Brain microvascular endothelial cell (primary cell): ENCODE data around the gene PHF21B.

Source experiments
- DNase-seq: peaks from one replicate; pipeline ENCODE4 v3.0.0-alpha.2; 2020
- H3K27ac ChIP-seq: fragments of 250-450 bp; sonication (Bioruptor Pico); 2 replicates; pipeline ENCODE4 v1.5.1; 2020; ENCODE audit warnings: mild to moderate bottlenecking, moderate library complexity
- H3K27me3 ChIP-seq: fragments of 250-450 bp; sonication (Bioruptor Pico); replicated peaks from 2 replicates; pipeline ENCODE4 v1.5.1; 2020; ENCODE audit warnings: mild to moderate bottlenecking
- H3K36me3 ChIP-seq: fragments of 250-450 bp; sonication (Bioruptor Pico); replicated peaks from 2 replicates; pipeline ENCODE4 v1.5.1; 2020; ENCODE audit warnings: mild to moderate bottlenecking
- H3K4me3 ChIP-seq: 2 replicates; pipeline ENCODE4 v1.5.1; 2011; ENCODE audit warnings: low read depth, mild to moderate bottlenecking, control low read depth, low read length, moderate library complexity
- in situ Hi-C: cut with HindIII; loops from 2 replicates; pipeline ENCODE4 v1.10.0; 2017; ENCODE audit warnings: low sequenced_read_pairs, low pct_ligation_motif_present
- TF ChIP-seq, protein P1 (sequence below): IDR thresholded peaks from 2 replicates; pipeline ENCODE4 v1.5.1; 2011; ENCODE audit warnings: low read depth, mild to moderate bottlenecking, moderate library complexity, low read length, control low read depth, inconsistent platforms; ENCODE audit errors: missing control alignments

PHF21B gene

DNA sequence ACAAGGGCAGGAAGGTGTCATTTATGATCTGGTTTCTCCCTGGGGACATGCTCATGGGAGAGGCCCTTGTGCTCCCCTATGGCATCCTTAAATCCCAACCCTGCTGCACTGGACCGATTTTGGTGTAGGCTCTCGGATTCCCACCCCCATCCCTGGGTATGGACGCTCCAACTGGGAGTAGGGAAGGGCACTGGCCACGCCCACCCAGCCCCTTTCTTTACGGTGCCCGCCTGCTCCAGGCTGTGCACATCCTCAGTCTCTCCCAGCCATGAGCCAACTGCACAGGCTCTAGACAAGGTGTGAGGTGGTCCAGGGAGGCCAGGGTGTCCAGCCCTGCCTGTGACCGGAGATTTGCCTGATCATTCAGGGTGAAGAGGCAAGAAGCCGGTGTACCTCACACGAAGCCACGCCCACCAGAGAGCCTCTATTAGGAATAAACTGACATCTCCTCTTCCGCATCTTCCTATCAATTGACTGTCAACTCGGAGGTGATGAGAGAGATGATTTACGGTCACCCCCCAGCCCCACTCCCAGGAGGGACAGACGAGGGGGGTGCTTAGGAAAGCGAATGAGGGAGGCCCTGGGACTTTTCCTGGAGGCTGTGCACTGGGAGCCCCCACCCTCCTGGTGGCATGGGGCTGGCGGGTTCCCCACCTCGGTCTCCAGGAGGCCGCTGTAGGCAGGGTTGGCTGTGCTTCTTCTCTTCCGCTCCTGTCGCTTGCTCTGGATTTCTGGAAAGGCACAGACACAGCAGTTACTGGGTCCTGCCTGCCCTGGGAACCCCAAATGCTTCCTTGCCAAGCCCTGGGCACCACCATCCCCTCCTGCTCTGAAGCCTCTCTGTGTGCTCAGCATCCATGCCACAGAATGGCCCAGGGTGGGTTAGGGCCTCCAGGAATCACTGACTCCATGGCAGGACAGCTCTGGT is 116.7 kb downstream of the PHF21B start:
- no peaks in the 10 kb centered on the region for H3K36me3 ChIP-seq
- in situ Hi-C loops, result no loop called here

DNA sequence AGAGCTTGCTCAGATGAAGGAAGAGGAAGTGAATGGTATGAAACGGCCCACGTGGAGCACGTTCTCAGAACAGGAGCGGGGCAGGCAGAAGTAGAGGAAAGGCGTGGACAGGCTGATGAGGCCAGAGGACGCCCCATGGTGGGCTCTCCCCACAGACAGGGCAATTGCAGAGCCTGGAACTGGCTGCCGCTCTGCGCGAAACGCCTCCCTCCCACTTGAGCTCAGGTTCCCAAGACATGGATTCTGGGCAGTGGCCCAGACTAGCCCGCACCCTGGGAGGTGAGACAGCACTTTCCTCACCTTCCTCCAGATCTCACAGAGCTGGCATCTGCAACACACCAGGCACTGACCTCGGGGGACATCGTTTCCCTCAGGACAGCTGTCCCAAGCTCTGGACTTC is 117.6 kb downstream of the PHF21B start:
- Histone ChIP-seq H3K36me3 (no peaks in the 10 kb centered on the region), H3K27me3 (no peaks in the 10 kb centered on the region), H3K27ac (no peak overlapping the region), H3K4me3 (no peak overlapping the region)
- TF ChIP-seq, protein P1, sequence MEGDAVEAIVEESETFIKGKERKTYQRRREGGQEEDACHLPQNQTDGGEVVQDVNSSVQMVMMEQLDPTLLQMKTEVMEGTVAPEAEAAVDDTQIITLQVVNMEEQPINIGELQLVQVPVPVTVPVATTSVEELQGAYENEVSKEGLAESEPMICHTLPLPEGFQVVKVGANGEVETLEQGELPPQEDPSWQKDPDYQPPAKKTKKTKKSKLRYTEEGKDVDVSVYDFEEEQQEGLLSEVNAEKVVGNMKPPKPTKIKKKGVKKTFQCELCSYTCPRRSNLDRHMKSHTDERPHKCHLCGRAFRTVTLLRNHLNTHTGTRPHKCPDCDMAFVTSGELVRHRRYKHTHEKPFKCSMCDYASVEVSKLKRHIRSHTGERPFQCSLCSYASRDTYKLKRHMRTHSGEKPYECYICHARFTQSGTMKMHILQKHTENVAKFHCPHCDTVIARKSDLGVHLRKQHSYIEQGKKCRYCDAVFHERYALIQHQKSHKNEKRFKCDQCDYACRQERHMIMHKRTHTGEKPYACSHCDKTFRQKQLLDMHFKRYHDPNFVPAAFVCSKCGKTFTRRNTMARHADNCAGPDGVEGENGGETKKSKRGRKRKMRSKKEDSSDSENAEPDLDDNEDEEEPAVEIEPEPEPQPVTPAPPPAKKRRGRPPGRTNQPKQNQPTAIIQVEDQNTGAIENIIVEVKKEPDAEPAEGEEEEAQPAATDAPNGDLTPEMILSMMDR, result no peak
- in situ Hi-C loops, result no loop called here
- no peak for DNase-seq

More for the DNA sequence above, 116.7 kb downstream of the PHF21B start:
- Histone ChIP-seq H3K4me3 (no peak overlapping the region), H3K27me3 (no peaks in the 10 kb centered on the region), H3K27ac (no peak overlapping the region)
- TF ChIP-seq, protein P1, result no peak
- no peak for DNase-seq

DNA sequence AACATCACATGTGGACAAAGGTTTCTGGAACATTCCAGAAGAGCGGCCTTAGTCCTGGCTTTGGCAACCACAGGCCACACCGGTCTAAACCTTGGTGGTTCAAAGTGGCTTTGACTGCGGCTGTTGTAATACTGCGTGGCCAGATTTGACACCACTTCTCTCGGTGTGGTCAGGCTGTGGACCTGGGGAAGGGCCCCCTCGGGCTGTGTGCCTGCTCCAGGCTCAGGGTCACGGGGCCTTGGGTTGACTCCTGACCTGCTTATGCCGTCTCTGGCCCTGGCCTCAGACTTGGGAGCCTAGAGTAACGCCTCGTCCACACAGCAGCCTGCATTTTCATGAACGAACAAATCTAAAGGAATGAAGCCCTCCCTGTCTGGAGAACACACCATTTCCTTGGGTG is 118.0 kb downstream of the PHF21B start:
- in situ Hi-C loops, result no loop called here
- DNase-seq, result no peak
- H3K36me3 ChIP-seq, result no peaks in the 10 kb centered on the region
- TF ChIP-seq, protein P1, result no peak
- no peak overlapping the region for H3K27ac ChIP-seq
- H3K4me3 ChIP-seq, result no peak overlapping the region
- H3K27me3 ChIP-seq, result no peaks in the 10 kb centered on the region

DNA sequence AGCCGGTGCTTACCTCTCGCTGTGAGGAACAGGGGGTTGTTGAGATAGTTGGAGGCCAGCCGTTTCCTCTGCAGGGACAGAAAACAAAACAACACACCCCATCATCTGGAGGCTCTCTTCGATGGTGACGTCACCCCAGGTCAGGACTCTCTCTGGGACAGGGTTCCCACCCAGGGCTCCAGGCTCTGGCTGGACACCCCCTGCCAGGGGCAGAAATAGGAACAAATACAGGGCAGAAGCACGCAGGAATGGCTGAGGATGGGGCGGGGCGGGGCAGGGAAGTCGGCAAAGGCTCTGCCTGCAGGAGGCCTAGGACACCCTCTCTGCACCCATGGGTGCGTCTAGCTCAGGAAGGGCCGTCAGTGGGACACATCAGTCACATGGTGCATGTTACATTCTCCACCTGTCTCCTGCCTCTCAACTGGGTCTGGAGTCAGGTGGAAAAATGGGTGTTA is 118.5 kb downstream of the PHF21B start:
- H3K27me3 ChIP-seq, result no peaks in the 10 kb centered on the region
- DNase-seq, result no peak
- TF ChIP-seq, protein P1, result no peak
- H3K4me3 ChIP-seq, result no peak overlapping the region
- no peak overlapping the region for H3K27ac ChIP-seq
- in situ Hi-C loops, result no loop called here
- H3K36me3 ChIP-seq, result no peaks in the 10 kb centered on the region

DNA sequence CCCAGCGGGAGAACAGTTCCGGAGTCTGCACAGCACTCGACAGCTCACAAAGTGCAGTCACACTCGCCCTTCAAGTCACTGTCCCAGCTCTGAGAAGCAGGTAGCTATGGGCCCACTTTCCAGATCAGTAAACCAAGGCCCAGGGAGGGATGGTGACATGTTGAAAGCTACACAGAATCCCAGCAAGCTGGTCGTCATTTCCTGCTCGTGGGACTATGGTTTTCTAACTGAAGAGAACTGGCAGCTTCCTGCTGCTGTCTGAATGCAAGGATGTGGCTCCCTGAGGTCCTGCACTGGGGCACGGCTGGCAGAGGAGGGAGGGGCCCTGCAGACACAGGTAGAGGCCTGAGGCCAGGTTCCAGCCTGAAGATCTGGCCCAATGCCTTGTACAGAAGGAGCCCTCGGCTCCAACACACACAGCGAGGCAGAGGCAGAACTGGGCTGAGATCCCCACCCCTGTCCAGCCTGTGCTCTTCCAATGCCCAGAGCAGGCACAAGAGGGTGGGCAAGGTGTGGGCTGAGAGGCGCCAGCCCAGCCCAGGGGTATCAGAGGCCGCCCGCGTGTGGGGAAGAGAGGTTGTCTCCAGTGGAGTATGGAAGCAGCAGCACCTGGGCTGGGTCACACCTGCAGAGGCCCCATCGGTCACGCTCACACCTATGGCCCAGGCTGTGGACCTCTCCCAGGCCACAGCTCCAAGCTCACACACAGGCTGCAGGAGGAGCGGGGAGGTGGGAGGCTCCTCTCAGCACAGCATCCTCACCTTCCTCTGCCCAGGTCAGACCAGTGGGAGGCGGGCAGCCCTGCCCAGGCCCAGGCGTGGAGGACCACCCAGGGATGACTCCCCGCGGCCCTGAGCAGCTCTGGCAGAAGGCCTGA is 119.2 kb downstream of the PHF21B start:
- in situ Hi-C loops, result no loop called here
- Histone ChIP-seq H3K27ac (no peak overlapping the region), H3K27me3 (no peaks in the 10 kb centered on the region), H3K36me3 (no peaks in the 10 kb centered on the region), H3K4me3 (no peak overlapping the region)
- no peak for DNase-seq
- TF ChIP-seq, protein P1, result no peak
